GM21515 (cell line): Measurements from ENCODE around the gene JCAD.
A peak's percentile ranks its signal among the peaks of the same experiment; 100 is the strongest.

ENCODE experiments used
- ATAC-seq: cut with Tn5 transposase; IDR thresholded peaks from one replicate; pipeline ENCODE4 v1.9.1; 2021; ENCODE audit not compliant: unreplicated experiment

JCAD gene

DNA sequence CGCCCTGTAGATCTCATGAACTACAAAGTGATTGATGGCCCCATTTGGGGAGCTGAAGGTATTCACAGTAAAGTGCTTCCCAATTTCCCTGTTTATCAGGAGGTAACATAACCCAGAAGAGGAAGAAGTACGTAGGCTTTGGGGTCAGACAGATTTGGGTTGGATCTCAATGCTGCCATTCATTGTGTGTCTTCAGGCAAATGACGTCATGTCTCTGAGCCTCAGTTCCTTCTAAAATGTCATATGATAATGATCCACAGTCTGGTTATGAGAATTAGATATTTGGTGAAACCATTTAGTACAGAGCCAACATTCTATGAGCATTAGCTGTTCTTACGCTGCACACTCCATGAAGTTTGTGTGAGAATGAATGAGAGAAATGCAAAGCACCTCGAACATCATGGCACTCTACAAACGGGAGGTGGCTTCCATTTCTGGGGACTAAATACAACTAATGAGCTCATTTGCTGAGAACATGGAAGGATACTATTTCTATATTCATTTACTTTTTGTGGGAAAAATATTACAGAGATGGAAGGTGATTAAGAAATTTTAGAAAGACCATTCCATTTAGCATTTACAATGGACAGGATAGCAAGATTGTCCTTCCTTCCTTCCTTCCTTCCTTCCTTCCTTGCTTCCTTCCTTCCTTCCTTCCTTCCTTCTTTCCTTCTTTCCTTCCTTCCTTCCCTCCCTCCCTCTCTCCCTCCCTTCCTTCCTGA is 13.8 kb upstream of the JCAD start:
- no peak for ATAC-seq

DNA sequence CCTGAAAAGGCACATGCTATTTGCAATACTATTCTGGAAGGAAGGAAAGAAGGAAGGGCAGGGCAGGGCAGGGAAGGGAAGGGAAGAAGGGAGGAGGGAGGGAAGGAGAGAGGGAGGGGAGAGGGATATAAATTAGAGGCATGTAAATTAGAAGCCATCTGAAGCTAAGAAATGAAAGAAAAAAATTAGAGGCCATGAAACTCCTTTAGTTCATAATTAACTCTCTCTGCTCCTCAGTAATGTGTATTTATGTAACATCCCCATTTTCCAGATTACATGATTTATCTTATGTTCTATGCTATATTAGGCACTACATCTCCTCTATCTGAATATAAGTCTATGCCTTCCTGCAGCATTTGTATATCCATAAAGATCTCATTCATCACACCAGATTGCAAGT is 12.7 kb upstream of the JCAD start:
- ATAC-seq, result no peak

GRCh38 chr10:30070001-30070685 is 10.8 kb upstream of the JCAD start:
- ATAC-seq, result no peak

- ATAC-seq, result no peak
Measured at GRCh38 chr10:30068492-30069223, 9.3 kb upstream of the JCAD start.

GRCh38 chr10:30063099-30063498 is 3.7 kb upstream of the JCAD start:
- ATAC-seq, result no peak

DNA sequence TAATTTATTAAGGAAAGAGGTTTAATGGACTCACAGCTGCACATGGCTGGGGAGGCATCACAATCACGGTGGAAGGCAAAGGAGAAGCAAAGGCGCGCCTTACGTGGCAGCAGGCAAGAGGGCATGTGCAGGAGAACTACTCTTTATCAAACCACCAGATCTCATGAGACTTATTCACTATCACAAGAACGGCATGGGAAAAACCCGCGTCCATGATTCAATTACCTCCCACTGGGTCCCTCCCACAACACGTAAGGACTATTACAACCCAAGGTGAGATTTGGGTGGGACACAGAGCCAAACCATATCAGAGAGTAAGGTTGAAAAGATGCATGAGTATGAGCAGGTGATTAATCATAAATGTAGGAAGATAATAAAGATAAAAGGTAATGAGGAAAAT is 3.2 kb upstream of the JCAD start:
- ATAC-seq, result no peak

DNA sequence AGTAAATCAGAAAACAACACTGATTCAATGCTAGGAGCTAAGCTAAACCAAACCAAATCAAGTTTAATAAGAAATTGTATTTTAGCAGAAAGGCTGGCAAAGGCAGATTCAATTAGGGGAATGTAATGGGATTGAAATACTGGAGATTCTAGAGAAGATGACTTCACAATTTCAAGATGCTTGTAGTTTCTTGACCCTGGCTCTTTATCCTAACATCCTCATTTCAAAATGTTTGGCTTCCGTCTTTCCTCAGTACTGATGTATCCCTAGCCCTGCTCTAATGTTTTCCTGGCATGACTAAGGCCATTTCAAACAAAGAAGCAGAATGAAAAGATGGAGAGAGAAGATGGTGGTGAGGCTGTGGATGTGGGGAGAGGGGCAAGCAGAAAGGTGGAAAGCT is 2.7 kb upstream of the JCAD start:
- ATAC-seq, result no peak

DNA sequence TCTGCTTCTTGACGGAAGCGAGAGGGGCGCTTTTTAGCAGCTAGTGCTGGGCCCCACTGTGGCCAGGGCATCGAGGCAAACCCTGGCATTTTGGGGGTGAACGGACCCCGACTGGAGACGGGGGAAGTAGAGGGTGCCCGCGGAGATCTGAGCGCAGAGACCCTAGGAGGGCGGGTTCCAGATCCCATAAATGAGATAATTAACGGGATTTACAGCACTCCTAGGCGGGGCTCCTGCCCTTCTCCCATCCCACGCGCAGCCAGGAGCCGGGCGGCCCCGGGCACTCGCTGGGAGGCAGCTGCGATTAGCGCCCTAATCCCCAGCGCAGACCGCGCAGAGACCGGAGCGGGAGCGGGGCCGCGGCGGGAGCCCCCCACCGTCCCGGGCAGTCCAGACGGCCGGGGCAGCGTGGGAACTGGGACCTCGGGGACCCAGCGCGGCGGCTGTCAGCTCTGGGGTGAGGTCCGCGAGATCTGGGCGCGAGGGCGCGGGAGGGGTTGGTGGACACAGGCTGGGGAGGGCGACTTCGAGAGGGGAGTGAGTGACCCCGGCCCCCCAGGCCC is 735 bp downstream of the JCAD start:
- ATAC-seq, result no peak

DNA sequence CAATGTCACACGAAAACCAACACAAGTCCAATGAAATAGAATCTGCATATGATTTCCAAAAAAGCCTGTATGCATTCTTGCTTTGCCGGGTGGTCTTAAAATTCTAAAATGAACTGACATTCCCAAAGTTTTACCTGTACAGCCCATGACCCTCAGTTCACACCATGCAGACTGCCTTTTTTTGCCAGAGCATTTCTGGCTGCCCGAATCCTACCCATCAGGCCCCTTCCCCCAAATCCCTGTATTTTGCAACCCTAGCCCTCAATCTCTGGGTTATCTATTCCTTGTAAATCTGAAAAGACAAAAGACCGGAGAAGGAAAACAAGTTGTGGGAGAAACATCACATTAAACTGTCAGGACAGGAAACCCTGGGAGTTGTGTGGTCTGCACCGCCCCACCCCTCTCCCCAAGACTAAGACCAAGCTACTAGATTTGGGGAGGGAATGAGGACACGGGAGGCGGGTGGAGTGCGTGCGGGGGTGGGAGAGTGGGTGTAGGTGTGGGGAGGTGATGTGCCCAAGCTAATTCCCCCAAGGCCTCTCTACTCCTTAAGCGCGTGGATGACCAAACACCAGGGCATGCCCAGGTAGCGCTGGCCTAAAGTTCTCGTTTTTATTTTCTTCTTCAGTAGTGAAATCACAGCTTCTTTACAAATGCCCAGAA is 1.4 kb downstream of the JCAD start:
- no peak for ATAC-seq

DNA sequence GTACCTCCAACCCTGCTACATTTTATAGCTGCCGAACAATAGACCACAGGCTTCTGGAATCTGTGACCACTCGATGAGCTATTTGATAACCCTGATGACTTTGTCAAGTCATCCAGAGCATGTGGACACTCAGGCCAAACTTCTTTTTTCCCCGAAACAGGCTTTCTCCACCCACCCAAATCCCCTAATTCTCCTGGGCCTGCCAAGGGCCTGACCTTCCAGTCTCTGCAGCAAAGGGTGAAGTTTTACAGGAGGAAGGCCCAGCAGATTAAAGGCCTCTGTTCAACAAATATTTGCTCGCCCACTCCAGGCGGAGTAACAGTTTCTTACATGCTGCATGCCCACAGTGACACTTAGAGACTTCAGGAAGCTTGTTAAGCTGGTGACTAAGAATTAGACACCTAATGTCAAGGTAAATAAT is 2.0 kb downstream of the JCAD start:
- no peak for ATAC-seq

DNA sequence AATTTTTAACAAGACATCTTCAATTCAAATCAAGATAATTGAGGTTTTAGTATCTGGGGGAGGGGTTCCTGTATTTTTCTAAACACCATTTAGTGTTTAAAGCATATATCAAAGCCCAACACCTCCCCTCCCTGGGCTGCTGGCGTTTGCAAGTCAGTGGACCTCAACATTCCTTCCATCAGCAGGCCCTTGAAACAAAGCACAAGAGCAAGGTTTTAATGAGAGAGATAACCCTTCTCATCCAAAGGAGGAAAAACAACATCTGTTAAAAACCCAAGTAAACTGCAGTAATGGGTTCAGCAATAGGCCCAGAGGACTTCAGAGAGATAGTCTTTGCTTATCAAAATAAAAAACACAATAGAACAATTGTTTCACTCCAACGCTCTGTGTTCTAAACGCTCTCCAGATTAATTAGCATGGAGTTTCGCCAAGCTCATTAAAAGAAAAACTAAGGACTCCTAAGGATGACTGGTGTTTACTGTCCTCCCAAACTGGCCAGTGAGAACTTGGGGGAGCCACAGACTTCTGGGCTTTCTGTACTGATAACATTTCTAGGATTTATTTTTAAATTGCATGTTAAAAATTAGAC is 2.5 kb downstream of the JCAD start:
- ATAC-seq, result no peak

GRCh38 chr10:30056281-30056680 is 3.1 kb downstream of the JCAD start:
- ATAC-seq, result no peak

- no peak for ATAC-seq
Measured at GRCh38 chr10:30055226-30055662, 4.1 kb downstream of the JCAD start.

DNA sequence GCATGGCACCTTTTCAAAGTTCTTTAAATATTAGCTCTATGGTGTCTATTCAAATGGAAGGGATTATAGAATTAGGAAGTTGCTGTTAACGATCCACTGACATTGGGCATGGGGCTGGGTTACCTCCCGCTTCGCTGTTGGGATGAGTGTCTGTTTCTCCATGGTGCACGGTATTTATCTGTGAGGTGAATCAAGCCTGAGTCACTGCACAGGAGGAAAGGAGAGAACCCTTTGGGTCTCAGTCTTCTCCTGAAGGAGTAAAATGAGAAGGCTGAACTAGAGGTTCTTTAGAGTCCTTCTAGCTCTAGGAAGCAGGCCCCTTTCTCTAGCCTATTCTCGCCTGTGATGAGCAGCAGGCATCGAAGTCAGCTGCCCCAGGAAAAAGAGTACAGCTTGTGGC is 7.3 kb downstream of the JCAD start:
- no peak for ATAC-seq

DNA sequence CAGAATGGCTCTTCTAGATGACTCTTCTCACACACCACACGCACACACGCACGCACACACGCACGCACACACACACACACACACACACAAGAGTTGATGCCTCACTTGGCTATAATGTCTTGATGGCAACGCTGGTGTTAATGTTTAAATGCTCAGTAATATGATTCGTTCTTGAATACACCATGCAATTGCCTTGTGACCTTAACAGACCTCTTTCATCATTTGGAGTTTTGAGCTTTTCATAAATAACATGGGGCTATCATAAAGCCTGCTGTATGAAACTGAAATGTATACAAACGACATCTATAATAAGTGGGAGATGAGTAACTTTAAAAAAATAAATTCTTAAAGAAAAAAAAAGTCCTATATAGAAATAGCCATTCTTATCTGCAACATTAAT is 8.2 kb downstream of the JCAD start:
- ATAC-seq, result no peak

GRCh38 chr10:30050411-30050810 is 9.0 kb downstream of the JCAD start:
- ATAC-seq, result no peak

- ATAC-seq, result no peak
Measured at GRCh38 chr10:30048768-30049517, 10.4 kb downstream of the JCAD start.

- no peak for ATAC-seq
Measured at GRCh38 chr10:30047924-30048531, 11.4 kb downstream of the JCAD start.

- peak; percentile 78 for ATAC-seq
Measured at GRCh38 chr10:30047430-30047829, 12.0 kb downstream of the JCAD start.

DNA sequence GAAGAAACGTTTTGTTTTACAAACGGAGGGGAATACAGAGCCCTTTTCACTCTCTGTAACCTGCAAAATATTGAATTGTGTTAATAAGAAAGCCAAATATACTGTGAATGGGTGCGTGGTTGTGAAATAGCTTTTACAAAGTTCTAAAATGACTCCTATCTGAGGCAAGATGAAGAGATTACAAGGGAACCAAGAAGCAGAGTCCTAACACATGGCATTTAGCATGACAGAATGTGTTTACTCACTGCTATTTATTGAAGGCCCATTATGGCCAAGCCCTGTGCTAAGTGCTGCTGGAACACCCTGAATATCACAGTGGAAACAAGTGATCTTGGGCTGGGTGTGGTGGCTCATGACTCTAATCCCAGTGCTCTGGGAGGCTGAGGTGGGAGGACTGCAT is 12.9 kb downstream of the JCAD start:
- no peak for ATAC-seq
